IPS-15b (cell line): ENCODE measurements around the gene LMNTD1.
"Not testable (repeated sequence)": the region's sequence is repeated elsewhere in the genome, so short reads cannot be mapped to it uniquely, and the experiment has no call there.

Experiments
- H3K27me3 ChIP-seq: one replicate; pipeline ENCODE4 v1.6.1; 2013; ENCODE audit warnings: low read length; ENCODE audit not compliant: control insufficient read depth, insufficient read depth
- H3K36me3 ChIP-seq: one replicate; pipeline ENCODE4 v1.6.1; 2013; ENCODE audit warnings: low read length; ENCODE audit not compliant: control insufficient read depth, insufficient read depth
- H3K4me1 ChIP-seq: one replicate; pipeline ENCODE4 v1.6.1; 2013; ENCODE audit warnings: mild to moderate bottlenecking, low read length; ENCODE audit not compliant: control insufficient read depth, insufficient read depth
- H3K4me3 ChIP-seq: one replicate; pipeline ENCODE4 v1.5.1; 2013; ENCODE audit warnings: low read depth, low read length
- H3K9ac ChIP-seq: one replicate; pipeline ENCODE4 v1.6.1; 2013; ENCODE audit warnings: low read depth, mild to moderate bottlenecking, low read length
- H3K9me3 ChIP-seq: one replicate; pipeline ENCODE4 v1.6.1; 2013; ENCODE audit warnings: mild to moderate bottlenecking, low read length; ENCODE audit not compliant: control insufficient read depth, insufficient read depth

The LMNTD1 gene

DNA sequence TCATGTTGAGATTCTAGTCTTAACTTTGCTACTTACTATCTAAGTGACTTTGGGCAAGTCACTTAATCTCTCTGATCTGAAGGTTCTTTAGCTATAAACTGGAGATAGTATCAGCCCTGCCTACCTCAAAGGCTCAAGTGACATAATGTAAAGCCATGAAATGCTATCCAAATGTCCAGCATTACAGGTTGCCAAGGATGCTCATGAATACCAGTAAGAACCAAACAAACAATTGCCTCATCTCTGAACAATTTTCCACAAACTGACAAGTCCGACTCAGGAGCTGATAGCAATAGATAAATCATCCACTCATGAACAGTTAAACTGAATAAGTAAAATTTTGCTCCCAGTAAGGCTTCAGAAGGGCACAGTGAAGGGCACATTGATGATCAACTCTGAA lies 51.5 kb downstream of the LMNTD1 start:
- Histone ChIP-seq H3K36me3 (no peaks in the 10 kb centered on the region), H3K9me3 (no peaks in the 10 kb centered on the region), H3K9ac (no peak overlapping the region), H3K4me1 (no peaks in the 10 kb centered on the region), H3K27me3 (no peaks in the 10 kb centered on the region), H3K4me3 (no peak overlapping the region)

DNA sequence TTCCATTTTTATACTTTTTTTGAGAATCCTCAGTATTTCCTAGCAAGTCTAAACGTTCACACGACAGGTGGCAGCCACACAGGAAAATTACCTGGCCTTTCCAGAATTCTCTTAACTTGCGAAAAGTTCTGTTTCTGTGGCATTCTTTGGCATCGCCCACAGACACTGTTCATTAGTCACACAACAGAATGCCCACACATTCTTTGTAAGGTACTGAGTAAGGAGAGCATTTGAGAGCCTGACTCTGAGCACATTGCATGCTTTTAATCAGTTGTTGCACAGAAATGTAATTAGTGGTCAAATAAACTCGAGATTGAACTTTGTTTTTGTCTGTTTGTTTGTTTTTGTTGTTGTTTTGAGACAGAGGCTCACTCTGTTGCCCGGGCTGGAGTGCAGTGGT lies 52.4 kb downstream of the LMNTD1 start:
- no peaks in the 10 kb centered on the region for H3K9me3 ChIP-seq
- H3K4me3 ChIP-seq = no peak overlapping the region
- H3K9ac ChIP-seq = no peak overlapping the region
- no peaks in the 10 kb centered on the region for H3K36me3 ChIP-seq
- no peaks in the 10 kb centered on the region for H3K4me1 ChIP-seq
- H3K27me3 ChIP-seq = no peaks in the 10 kb centered on the region

DNA sequence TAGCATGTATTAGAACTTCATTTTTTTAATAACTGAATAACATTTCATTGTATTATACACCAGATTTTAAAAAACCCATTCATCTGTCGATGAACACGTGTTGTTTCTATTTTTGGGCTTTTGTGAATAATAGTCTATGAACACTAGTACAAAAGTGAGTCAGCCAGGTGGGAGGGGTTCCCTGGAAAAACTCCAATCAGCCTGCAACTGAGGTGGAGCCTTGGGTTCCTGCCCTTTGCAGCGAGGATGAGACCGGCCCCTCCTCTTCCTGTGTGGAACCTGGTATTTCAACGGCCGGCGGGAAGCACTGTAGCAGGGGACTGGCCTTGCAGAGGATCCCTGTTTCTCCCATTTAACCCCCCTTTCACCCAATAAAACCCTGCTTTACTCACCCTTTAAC lies 56.1 kb downstream of the LMNTD1 start:
- Histone ChIP-seq H3K9ac (no peak overlapping the region), H3K4me3 (no peak overlapping the region), H3K4me1 (no peaks in the 10 kb centered on the region), H3K27me3 (peaks cover 1% of the 10 kb centered on the region), H3K9me3 (no peaks in the 10 kb centered on the region), H3K36me3 (no peaks in the 10 kb centered on the region)

DNA sequence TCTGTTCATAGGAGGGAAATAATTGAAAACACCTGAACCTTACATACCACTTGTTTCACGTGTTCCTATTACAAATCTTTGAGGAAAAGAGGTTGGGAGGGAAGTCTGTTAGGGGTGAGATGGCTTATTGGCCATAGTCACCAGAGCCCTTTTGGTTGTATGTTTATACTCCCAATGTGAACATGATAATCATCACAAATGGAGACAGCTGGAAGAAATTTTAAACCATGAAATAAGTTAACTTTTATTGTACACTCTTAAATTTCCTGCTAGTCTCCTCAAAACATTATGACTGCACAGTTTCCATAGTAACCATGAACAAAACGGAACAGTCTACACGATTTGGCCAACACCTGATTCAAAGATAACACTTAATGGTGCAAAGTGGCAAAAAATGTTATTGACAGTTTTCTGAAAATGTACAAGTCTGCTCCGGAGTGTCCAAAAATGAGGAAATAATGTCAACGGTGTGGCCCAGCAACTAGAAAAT lies 56.9 kb downstream of the LMNTD1 start:
- Histone ChIP-seq H3K9me3 (no peaks in the 10 kb centered on the region), H3K4me3 (no peak overlapping the region), H3K4me1 (no peaks in the 10 kb centered on the region), H3K36me3 (no peaks in the 10 kb centered on the region), H3K9ac (no peak overlapping the region), H3K27me3 (peaks cover 2% of the 10 kb centered on the region)

DNA sequence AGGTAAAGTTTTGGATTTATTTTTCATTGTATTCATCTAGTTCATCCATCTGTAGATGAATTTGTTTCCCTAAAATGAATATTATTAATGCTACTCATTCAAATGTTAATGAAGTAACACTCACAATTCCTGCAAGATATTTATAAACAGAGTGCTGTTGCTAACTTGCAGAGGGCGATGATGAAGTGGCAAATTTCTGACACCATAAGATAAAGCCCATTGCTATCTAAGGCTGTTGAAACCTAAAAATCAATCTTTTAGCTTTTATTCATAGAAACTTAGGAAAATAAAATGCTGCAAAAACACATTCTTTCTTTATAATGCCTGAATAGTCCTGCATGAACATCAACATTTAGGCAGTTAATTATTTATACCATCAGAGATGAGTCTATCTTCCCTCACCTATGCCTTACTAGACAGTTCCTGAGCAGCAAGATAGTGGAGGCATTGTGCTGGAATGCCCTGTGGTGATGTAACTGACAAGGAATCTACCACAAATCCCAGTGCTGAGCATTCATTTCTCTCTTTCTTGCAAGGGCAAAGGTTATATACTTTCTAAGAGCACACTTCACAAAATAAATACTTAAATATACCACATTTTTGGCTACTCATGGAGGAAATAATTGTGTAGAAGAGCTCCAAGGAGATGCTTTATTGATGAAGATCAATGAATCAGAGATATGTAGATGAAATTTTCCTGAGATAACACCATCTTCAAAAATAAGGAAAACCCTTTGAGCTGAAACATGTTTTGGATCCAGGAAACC lies 57.6 kb downstream of the LMNTD1 start:
- no peaks in the 10 kb centered on the region for H3K36me3 ChIP-seq
- H3K4me1 ChIP-seq = no peaks in the 10 kb centered on the region
- no peak overlapping the region for H3K9ac ChIP-seq
- no peak overlapping the region for H3K4me3 ChIP-seq
- H3K9me3 ChIP-seq = no peaks in the 10 kb centered on the region
- H3K27me3 ChIP-seq = peaks cover 2% of the 10 kb centered on the region

DNA sequence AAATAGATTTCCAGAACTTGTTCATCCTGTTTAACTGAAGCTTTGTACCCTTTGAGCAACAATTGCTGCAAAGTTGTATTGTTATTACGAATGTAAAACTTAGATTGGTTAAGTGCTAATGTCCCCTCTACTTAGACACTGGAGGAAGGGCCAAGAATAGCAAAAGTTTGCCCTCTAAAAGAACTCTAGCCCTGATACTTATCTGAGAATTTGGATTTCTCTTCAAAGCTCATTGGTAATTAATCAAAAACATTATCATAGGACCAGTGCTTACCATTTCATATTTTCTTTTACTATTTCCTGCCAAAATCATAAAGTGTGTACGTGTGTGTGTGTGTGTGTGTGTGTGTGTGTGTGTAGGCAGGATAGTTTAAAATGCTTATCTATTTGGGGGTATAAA lies 58.2 kb downstream of the LMNTD1 start:
- no peaks in the 10 kb centered on the region for H3K9me3 ChIP-seq
- H3K36me3 ChIP-seq = no peaks in the 10 kb centered on the region
- H3K4me1 ChIP-seq = no peaks in the 10 kb centered on the region
- H3K27me3 ChIP-seq = peaks cover 2% of the 10 kb centered on the region
- no peak overlapping the region for H3K4me3 ChIP-seq
- H3K9ac ChIP-seq = no peak overlapping the region

DNA sequence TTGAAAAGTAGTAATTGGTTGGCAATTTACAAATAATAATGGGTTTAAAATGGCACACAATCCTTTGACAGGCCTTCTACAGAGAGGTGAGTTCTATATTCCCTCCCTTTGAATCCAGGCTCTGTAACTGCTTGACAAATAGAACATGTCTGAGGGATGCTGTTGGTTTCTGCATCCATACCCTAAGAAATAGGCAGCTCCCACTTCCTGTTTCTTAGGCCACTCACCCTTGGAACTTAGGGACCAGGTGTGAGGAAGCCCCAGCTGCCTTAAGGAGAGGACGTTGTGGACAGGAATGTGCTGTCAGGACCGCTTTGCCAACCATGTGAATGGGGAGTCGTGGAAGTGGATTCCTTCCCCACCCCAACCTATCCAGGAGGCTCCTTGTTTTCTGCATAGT lies 59.4 kb downstream of the LMNTD1 start:
- Histone ChIP-seq H3K36me3 (no peaks in the 10 kb centered on the region), H3K4me3 (no peak overlapping the region), H3K9me3 (no peaks in the 10 kb centered on the region), H3K4me1 (no peaks in the 10 kb centered on the region), H3K27me3 (peaks cover 2% of the 10 kb centered on the region), H3K9ac (no peak overlapping the region)

DNA sequence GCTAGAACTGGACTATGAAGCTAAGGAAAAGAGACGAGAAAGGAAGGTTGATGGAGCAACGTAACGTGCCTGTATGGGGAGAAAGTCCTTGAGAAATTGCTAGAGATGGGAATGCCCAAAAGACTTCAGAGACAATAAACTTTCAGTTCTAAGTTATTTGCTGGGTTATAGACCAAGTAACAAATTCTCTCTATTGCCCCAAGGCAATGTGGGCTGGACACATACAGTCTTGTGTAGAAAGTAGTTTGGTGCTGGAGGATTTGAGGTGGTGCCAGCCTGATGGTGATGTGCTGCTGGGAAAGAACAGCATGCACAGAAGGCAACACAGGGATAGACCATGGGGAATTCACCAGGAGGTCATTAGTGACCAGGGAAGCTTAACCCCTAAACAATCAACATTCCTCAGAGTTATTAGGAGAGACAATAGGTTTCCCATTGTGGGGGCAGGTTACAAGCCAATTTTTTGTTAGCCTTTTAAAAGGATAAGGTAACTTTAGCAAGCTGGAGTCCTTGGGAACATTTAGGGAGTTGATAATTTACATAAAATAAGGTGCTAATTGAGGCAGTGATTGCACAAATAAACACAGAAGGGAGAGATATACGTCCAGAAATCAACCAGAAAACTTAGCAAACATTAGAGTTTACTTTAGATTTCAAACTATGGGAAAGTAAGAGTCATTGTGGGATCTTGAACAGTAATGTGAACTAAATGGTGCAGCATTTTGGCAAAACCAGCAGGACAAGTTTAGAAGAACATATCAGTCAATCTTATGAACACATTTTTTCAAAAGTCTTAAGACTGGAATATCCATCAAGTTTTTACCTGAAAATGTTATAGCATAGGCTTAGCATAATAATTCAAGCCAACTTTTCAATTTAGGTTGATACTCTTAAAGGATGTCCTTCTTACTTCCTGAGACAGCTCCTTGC lies 61.4 kb downstream of the LMNTD1 start:
- H3K36me3 ChIP-seq = no peaks in the 10 kb centered on the region
- H3K9ac ChIP-seq = no peak overlapping the region
- H3K4me3 ChIP-seq = no peak overlapping the region
- peaks cover 2% of the 10 kb centered on the region for H3K27me3 ChIP-seq
- no peaks in the 10 kb centered on the region for H3K4me1 ChIP-seq
- H3K9me3 ChIP-seq = no peaks in the 10 kb centered on the region

DNA sequence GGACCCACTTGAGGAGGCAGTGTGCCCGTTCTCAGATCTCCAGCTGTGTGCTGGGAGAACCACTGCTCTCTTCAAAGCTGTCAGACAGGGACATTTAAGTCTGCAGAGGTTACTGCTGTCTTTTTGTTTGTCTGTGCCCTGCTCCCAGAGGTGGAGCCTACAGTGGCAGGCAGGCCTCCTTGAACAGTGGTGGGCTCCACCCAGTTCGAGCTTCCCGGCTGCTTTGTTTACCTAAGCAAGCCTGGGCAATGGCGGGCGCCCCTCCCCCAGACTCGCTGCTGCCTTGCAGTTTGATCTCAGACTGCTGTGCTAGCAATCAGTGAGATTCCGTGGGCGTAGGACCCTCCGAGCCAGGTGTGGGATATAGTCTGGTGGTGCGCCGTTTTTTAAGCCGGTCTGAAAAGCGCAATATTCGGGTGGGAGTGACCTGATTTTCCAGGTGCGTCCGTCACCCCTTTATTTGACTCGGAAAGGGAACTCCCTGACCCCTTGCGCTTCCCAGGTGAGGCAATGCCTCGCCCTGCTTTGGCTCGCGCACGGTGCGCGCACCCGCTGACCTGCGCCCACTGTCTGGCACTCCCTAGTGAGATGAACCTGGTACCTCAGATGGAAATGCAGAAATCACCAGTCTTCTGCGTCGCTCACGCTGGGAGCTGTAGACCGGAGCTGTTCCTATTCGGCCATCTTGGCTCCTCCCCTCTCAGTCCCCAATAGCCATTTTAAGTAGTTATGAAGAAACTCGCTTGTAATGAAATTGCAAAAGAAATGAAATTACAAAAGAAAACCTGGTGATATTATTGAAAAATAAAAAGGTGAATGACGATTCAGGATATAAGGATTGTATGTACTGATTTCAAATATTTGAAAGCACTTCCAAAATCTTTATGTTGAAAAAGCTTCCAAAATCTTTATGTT lies 63.9 kb downstream of the LMNTD1 start:
- H3K9ac ChIP-seq, H3K36me3 ChIP-seq, H3K9me3 ChIP-seq, H3K27me3 ChIP-seq, H3K4me1 ChIP-seq: not testable (repeated sequence)
- peak overlapping the region; percentile 32 for H3K4me3 ChIP-seq

DNA sequence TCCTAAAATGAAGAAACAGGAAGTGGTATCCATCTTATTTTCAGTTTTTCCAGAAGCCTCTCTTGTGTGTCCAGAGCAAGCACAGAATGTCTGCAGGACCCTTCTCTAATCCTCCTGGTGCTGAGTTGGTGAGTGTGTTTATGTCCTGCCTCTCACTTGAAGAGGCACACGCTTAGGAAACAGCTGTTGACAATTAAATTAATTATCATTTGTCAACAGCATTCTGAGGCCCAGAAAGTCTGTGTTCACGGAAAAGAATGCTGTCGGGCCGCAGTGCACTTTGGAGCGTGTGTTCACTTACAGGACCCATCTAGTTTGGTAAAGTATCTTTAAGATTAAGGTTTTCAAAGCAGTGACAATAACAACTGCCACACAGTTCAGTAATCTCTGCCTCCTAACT lies 70.5 kb downstream of the LMNTD1 start:
- Histone ChIP-seq H3K4me3 (no peak overlapping the region), H3K27me3 (no peaks in the 10 kb centered on the region), H3K9ac (no peak overlapping the region), H3K9me3 (no peaks in the 10 kb centered on the region), H3K36me3 (no peaks in the 10 kb centered on the region), H3K4me1 (no peaks in the 10 kb centered on the region)

DNA sequence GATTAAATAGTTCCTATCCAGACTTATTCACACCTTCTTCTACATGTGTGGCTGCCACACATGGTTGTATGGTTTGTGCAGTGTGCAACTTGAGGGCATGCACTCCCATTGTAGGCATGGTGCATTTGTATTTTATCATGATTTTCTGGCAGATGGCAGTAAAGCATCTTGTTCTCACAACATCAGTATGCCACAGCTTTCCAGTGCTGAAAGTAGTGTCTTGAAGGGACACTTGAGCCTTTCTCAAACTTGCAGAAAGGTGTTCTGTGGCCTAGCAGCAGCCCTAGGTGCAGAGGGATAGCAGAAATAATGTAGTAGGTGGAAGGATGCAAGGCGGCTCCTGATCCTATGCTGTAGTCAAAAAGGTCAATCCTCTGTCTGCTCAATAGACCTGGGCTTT lies 72.9 kb downstream of the LMNTD1 start:
- H3K4me3 ChIP-seq = no peak overlapping the region
- no peaks in the 10 kb centered on the region for H3K9me3 ChIP-seq
- no peaks in the 10 kb centered on the region for H3K27me3 ChIP-seq
- no peak overlapping the region for H3K9ac ChIP-seq
- H3K4me1 ChIP-seq = no peaks in the 10 kb centered on the region
- no peaks in the 10 kb centered on the region for H3K36me3 ChIP-seq
